Neural cell (in vitro differentiated cells): ENCODE data around the gene CXCL5. TPM values are rescaled to one million over a fixed set of nuclear protein-coding genes. Genes with fewer than 3 reads are reported as not detected.

Experiments
- H2AFZ ChIP-seq: fragments of 200-600, 300-800 bp; sonication (generic), shearing (Covaris generic); 2 replicates; pipeline ENCODE4 v1.6.0; 2014; ENCODE audit warnings: low read depth, mild to moderate bottlenecking, antibody characterized with exemption, low read length, moderate library complexity
- H3F3A ChIP-seq: fragments of 200-600 bp; shearing (Covaris generic); 2 replicates; pipeline ENCODE4 v1.6.1; 2016; ENCODE audit warnings: mild to moderate bottlenecking, moderate library complexity, mixed read lengths, antibody characterized with exemption, low read length; ENCODE audit not compliant: insufficient read depth, poor library complexity, severe bottlenecking
- H3K27ac ChIP-seq: fragments of 200-600, 300-800 bp; sonication (generic), shearing (Covaris generic); 2 replicates; pipeline ENCODE4 v1.5.1; 2014; ENCODE audit warnings: mild to moderate bottlenecking, low read length, moderate library complexity
- H3K27me3 ChIP-seq: fragments of 300-800, 200-600 bp; sonication (generic), shearing (Covaris generic); 2 replicates; pipeline ENCODE4 v1.6.0; 2014; ENCODE audit warnings: mild to moderate bottlenecking, low read depth, low read length, moderate library complexity; ENCODE audit not compliant: insufficient read depth
- H3K36me3 ChIP-seq: fragments of 300-800, 200-600 bp; sonication (generic), shearing (Covaris generic); 2 replicates; pipeline ENCODE4 v1.5.1; 2014; ENCODE audit warnings: mild to moderate bottlenecking, antibody characterized with exemption, low read length, moderate library complexity; ENCODE audit not compliant: insufficient read depth
- H3K4me2 ChIP-seq: fragments of 300-800, 200-600 bp; sonication (generic), shearing (Covaris generic); 2 replicates; pipeline ENCODE4 v1.6.0; 2014; ENCODE audit warnings: mild to moderate bottlenecking, low read length
- H3K4me3 ChIP-seq: fragments of 300-800, 200-600 bp; sonication (generic), shearing (Covaris generic); 2 replicates; pipeline ENCODE4 v1.5.1; 2014; ENCODE audit warnings: mild to moderate bottlenecking, low read length, moderate library complexity
- H3K79me2 ChIP-seq: fragments of 200-600 bp; shearing (Covaris generic); replicated peaks from 2 replicates; pipeline ENCODE4 v1.6.0; 2014; ENCODE audit warnings: mild to moderate bottlenecking, low read length, moderate library complexity; ENCODE audit not compliant: insufficient read depth
- H3K9ac ChIP-seq: fragments of 300-800, 200-600 bp; sonication (generic), shearing (Covaris generic); 2 replicates; pipeline ENCODE4 v1.6.1; 2016; ENCODE audit warnings: mild to moderate bottlenecking, low read length, mixed read lengths
- H3K9me2 ChIP-seq: fragments of 200-600 bp; shearing (Covaris generic); 2 replicates; pipeline ENCODE4 v1.6.1; 2016; ENCODE audit warnings: mild to moderate bottlenecking, low read length, mixed read lengths; ENCODE audit not compliant: insufficient read depth
- H3K9me3 ChIP-seq: fragments of 200-600, 300-800 bp; sonication (generic), shearing (Covaris generic); 2 replicates; pipeline ENCODE4 v1.6.1; 2016; ENCODE audit warnings: mild to moderate bottlenecking, mixed run types, low read length, moderate library complexity, mixed read lengths
- H4K20me1 ChIP-seq: fragments of 200-600 bp; shearing (Covaris generic); 2 replicates; pipeline ENCODE4 v1.6.1; 2016; ENCODE audit warnings: mild to moderate bottlenecking, mixed run types; ENCODE audit not compliant: insufficient read depth
- CTCF ChIP-seq: fragments of 450-650 bp; IDR thresholded peaks from 2 replicates; pipeline ENCODE4 v1.5.1; 2014; ENCODE audit warnings: antibody characterized with exemption, mild to moderate bottlenecking, moderate library complexity; ENCODE audit not compliant: poor library complexity, severe bottlenecking
- EP300 ChIP-seq: fragments of 450-650 bp; conservative IDR thresholded peaks from 2 replicates; pipeline ENCODE4 v1.6.1; 2014; ENCODE audit warnings: antibody characterized with exemption, mild to moderate bottlenecking, moderate library complexity; ENCODE audit not compliant: poor library complexity, severe bottlenecking
- EZH2 ChIP-seq: fragments of 200-600, 300-800 bp; shearing (Covaris generic), sonication (generic); IDR thresholded peaks from 2 replicates; pipeline ENCODE4 v1.6.1; 2014; ENCODE audit warnings: antibody characterized with exemption, low read length, borderline replicate concordance, mild to moderate bottlenecking; ENCODE audit not compliant: insufficient read depth, poor library complexity, severe bottlenecking
- MXI1 ChIP-seq: fragments of 450-650 bp; conservative IDR thresholded peaks from 2 replicates; pipeline ENCODE4 v1.6.1; 2014; ENCODE audit warnings: antibody characterized with exemption, mild to moderate bottlenecking; ENCODE audit not compliant: poor library complexity, severe bottlenecking
- POLR2AphosphoS5 ChIP-seq: IDR thresholded peaks from 2 replicates; pipeline ENCODE4 v1.6.1; 2012
- RAD21 ChIP-seq: fragments of 450-650 bp; conservative IDR thresholded peaks from 2 replicates; pipeline ENCODE4 v1.6.1; 2014; ENCODE audit warnings: antibody characterized with exemption, mild to moderate bottlenecking, moderate library complexity
- SMC3 ChIP-seq: fragments of 450-650 bp; conservative IDR thresholded peaks from 2 replicates; pipeline ENCODE4 v1.6.1; 2014; ENCODE audit warnings: antibody characterized with exemption, mild to moderate bottlenecking, moderate library complexity; ENCODE audit not compliant: poor library complexity
- TAF1 ChIP-seq: IDR thresholded peaks from 2 replicates; pipeline ENCODE4 v1.6.1; 2012; ENCODE audit warnings: low read depth
- polyA plus RNA-seq: library from polyadenylated mRNA; depleted of rRNA; stranded (reverse); fragments of >200 nt; gene quantifications from 2 replicates; pipeline ENCODE4 v1.2.3, GENCODE V29; 2014
- TF ChIP-seq, protein P1 (sequence below): IDR thresholded peaks from 2 replicates; pipeline ENCODE4 v1.6.1; 2012; ENCODE audit warnings: borderline replicate concordance

The CXCL5 gene
- polyA plus RNA-seq, 1 donor from 2014 or later, result not detected

GRCh38 chr4:73970011-73970410, 28.5 kb downstream of the CXCL5 start:
- Histone ChIP-seq H3K27ac (no peak overlapping the region), H2AFZ (no peak overlapping the region), H3K27me3 (no peaks in the 10 kb centered on the region), H3F3A (no peaks in the 10 kb centered on the region), H3K9me2 (no peaks in the 10 kb centered on the region), H3K9ac (no peak overlapping the region), H3K79me2 (no peaks in the 10 kb centered on the region), H3K9me3 (no peaks in the 10 kb centered on the region), H3K4me2 (no peak overlapping the region), H4K20me1 (no peaks in the 10 kb centered on the region), H3K36me3 (no peaks in the 10 kb centered on the region), H3K4me3 (no peak overlapping the region)
- TF ChIP-seq TAF1, result no peak
- no peak for TF ChIP-seq CTCF
- TF ChIP-seq MXI1, result no peak
- no peak for TF ChIP-seq EZH2
- no peak for TF ChIP-seq SMC3
- TF ChIP-seq, protein P1, sequence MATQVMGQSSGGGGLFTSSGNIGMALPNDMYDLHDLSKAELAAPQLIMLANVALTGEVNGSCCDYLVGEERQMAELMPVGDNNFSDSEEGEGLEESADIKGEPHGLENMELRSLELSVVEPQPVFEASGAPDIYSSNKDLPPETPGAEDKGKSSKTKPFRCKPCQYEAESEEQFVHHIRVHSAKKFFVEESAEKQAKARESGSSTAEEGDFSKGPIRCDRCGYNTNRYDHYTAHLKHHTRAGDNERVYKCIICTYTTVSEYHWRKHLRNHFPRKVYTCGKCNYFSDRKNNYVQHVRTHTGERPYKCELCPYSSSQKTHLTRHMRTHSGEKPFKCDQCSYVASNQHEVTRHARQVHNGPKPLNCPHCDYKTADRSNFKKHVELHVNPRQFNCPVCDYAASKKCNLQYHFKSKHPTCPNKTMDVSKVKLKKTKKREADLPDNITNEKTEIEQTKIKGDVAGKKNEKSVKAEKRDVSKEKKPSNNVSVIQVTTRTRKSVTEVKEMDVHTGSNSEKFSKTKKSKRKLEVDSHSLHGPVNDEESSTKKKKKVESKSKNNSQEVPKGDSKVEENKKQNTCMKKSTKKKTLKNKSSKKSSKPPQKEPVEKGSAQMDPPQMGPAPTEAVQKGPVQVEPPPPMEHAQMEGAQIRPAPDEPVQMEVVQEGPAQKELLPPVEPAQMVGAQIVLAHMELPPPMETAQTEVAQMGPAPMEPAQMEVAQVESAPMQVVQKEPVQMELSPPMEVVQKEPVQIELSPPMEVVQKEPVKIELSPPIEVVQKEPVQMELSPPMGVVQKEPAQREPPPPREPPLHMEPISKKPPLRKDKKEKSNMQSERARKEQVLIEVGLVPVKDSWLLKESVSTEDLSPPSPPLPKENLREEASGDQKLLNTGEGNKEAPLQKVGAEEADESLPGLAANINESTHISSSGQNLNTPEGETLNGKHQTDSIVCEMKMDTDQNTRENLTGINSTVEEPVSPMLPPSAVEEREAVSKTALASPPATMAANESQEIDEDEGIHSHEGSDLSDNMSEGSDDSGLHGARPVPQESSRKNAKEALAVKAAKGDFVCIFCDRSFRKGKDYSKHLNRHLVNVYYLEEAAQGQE, result no peak
- no peak for TF ChIP-seq POLR2AphosphoS5
- no peak for TF ChIP-seq RAD21
- TF ChIP-seq EP300, result no peak

DNA sequence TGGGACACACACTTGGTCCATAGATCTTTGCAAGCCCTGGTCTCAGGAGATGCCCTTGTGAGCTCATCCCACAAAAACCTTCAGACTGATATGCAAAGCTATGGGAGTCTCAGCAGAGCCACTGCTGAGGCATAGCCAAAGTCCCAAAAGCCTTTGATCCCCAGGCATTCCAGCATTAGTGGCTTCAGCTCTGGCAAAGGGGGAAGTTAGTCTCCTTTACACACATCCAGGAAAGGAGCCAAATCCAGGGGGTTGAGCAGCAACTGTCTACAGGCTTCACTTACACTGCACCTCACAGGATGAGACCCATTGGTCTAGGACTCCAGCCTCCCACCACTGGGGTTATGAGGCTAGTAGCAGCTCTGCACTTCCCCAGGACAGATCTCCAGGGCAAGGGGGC, 30.6 kb downstream of the CXCL5 start:
- no peaks in the 10 kb centered on the region for H3K9me3 ChIP-seq
- no peaks in the 10 kb centered on the region for H4K20me1 ChIP-seq
- no peak overlapping the region for H3K4me2 ChIP-seq
- no peaks in the 10 kb centered on the region for H3K27me3 ChIP-seq
- H2AFZ ChIP-seq, result no peak overlapping the region
- no peak overlapping the region for H3K4me3 ChIP-seq
- no peaks in the 10 kb centered on the region for H3K36me3 ChIP-seq
- H3K9me2 ChIP-seq, result no peaks in the 10 kb centered on the region
- H3K79me2 ChIP-seq, result no peaks in the 10 kb centered on the region
- H3K9ac ChIP-seq, result no peak overlapping the region
- H3K27ac ChIP-seq, result no peak overlapping the region
- no peaks in the 10 kb centered on the region for H3F3A ChIP-seq
- TF ChIP-seq MXI1 (no peak), RAD21 (no peak), POLR2AphosphoS5 (no peak), SMC3 (no peak), CTCF (no peak), EZH2 (no peak), EP300 (no peak), TAF1 (no peak)
- TF ChIP-seq, protein P1, result no peak
